Activated naive CD4-positive, alpha-beta T cell treated with anti-CD3 and anti-CD28 coated beads, Interleukin-2, amount 10 ng/mL, durations not matched to agents 7 days and 5 days (primary cell): ENCODE measurements around the gene RBPJ.

Experiments used
- CTCF ChIA-PET: fragments of 350-600 bp; sonication (Branson Sonifier 250); formaldehyde crosslinking; loops from one replicate; lab custom pipeline; 2021; ENCODE audit warnings: antibody characterized with exemption; lab: Charles Lee
- DNase-seq: peaks from one replicate; pipeline ENCODE4 v3.0.0-alpha.2; 2020
- H3K27ac Mint-ChIP-seq: one replicate; pipeline ENCODE4 v1.8.0; 2021; ENCODE audit warnings: mild to moderate bottlenecking, moderate library complexity, mixed read lengths
- H3K27me3 Mint-ChIP-seq: one replicate; pipeline ENCODE4 v1.8.0; 2021; ENCODE audit warnings: mild to moderate bottlenecking, mixed read lengths
- H3K36me3 Mint-ChIP-seq: one replicate; pipeline ENCODE4 v1.8.0; 2021; ENCODE audit warnings: mixed read lengths
- H3K4me1 Mint-ChIP-seq: one replicate; pipeline ENCODE4 v1.8.0; 2021; ENCODE audit warnings: mixed read lengths
- H3K4me3 Mint-ChIP-seq: one replicate; pipeline ENCODE4 v1.8.0; 2021; ENCODE audit warnings: mild to moderate bottlenecking, moderate library complexity, mixed read lengths
- H3K9me3 Mint-ChIP-seq: one replicate; pipeline ENCODE4 v1.8.0; 2021; ENCODE audit warnings: mixed read lengths

RBPJ gene

DNA sequence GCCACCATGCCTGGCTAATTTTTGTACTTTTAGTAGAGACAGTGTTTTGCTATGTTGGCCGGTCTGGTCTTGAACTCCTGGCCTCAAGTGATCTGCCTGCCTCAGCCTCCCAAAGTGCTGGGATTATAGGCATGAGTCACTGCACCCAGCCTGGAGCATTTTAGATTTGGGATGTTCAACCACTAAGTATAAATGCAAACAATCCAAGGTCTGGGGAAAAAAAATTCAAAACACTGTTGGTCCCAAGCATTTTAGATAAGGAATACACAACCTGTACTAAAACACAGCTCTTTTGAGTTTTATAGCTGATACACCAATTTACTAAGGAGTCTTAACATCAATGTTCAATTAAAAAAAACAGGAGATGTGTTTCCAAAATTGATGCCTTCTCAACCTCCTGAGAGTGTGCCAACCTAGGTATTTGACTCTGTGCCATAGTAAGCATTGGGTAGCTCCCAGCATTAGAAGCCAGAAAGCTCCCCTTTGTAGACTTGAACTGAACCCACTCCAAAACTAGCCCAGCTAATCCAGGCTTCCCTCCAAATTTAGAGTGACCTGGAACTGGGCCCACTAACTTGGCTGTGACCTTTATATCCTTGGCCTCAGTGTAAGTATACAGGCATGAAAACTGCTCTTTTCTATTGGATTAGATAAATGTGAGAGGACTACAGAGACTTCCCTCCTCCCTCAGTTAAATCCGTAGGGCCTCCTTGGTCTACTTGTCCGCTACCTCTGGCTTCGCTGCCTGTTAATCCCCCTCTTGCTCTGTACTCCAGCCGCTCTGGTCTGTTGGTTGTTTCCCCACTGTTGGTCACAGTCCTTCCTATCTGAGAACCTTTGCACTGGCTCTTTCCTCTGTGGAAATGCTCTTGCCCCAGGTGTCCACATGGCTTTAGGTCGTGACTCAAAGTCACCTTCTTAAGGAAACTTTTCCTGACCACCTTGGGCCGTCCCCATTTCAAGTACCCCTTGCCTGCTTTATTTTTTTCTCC lies 91.9 kb downstream of the RBPJ start:
- Mint-ChIP-seq H3K27ac (no peak overlapping the region), H3K36me3 (peaks cover 18% of the 10 kb centered on the region), H3K27me3 (no peaks in the 10 kb centered on the region), H3K4me3 (no peak overlapping the region), H3K9me3 (no peaks in the 10 kb centered on the region), H3K4me1 (no peaks in the 10 kb centered on the region)
- CTCF ChIA-PET: interaction anchor here (0.6 to 8.7 kb wide), 2 partner anchors 83 to 221 kb away, joined by 3 to 174 read pairs; no protein-coding TSS in a partner anchor
- no peak for DNase-seq

DNA sequence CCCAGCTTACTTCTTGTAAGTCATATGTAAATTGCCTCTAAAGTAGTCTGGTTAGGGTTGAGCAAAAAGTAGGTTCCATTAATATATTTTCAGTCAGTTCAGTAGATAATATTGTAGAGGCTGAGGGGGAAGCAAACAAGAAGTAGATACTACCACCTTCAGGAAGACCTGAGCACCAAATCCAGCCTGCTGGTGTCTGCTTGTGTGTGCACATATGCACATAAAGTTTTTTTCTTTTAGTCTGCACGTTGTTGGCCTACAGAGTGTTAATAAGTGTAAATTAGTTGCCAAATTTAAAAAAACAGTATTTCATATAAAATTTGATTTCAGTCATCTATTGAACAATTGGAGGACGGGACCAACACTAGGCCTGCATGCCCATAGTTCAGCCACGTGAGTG lies 92.8 kb downstream of the RBPJ start:
- H3K36me3 Mint-ChIP-seq: peaks cover 16% of the 10 kb centered on the region
- no peaks in the 10 kb centered on the region for H3K9me3 Mint-ChIP-seq
- H3K4me3 Mint-ChIP-seq: no peak overlapping the region
- no peak overlapping the region for H3K27ac Mint-ChIP-seq
- CTCF ChIA-PET: interaction anchor here (0.6 to 8.7 kb wide), 5 partner anchors 84 to 444 kb away, joined by 3 to 174 read pairs (median 3); no protein-coding TSS in a partner anchor
- no peaks in the 10 kb centered on the region for H3K4me1 Mint-ChIP-seq
- no peaks in the 10 kb centered on the region for H3K27me3 Mint-ChIP-seq
- no peak for DNase-seq

DNA sequence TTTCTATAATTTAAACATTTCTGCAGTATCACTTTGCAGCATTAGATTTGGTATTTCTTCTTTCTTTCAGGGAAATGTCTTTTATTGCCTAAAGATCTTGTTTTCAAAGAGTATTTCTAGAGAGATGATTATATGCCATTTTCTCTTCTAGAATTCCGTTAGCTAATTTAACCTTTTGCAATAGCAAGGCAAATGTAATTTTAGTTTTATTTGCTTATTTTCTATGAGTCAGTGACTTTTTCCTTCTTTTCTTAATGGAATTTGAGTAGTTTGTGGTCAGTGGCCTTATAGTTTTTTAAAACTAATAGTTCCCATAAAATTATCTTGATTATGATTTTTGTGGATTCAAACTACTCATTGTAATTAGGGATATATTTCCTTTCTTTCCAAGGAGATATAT lies 97.3 kb downstream of the RBPJ start:
- CTCF ChIA-PET: interaction anchor here (0.7 to 2.7 kb wide), 3 partner anchors 66 to 301 kb away, joined by 3 to 21 read pairs (median 3); no protein-coding TSS in a partner anchor
- peaks cover 33% of the 10 kb centered on the region for H3K36me3 Mint-ChIP-seq

DNA sequence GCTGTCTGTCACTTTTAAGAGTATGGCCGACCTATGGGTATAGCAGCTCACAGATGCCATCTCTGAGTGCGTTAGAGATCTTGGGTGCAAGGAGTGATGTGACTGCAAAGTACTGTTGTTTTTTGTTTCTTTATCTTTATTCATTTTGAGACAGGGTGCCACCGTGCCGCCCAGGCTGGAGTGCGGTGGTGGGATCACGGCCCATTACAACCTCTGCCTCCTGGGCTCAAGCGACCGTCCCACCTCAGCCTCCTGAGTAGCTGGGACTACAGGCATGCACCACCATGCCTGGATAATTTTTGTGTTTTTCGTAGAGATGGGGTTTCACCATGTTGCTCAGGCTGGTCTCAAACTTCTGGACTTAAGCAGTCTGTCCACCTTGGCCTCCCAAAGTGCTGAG lies 98.0 kb downstream of the RBPJ start:
- H3K4me3 Mint-ChIP-seq: no peak overlapping the region
- no peaks in the 10 kb centered on the region for H3K9me3 Mint-ChIP-seq
- peaks cover 35% of the 10 kb centered on the region for H3K36me3 Mint-ChIP-seq
- no peak overlapping the region for H3K27ac Mint-ChIP-seq
- H3K4me1 Mint-ChIP-seq: no peaks in the 10 kb centered on the region
- no peaks in the 10 kb centered on the region for H3K27me3 Mint-ChIP-seq
- DNase-seq: no peak
- CTCF ChIA-PET: interaction anchor here (0.7 to 1.2 kb wide), 4 partner anchors 8 to 358 kb away, joined by 3 read pairs; no protein-coding TSS in a partner anchor

More for the DNA sequence above, 97.3 kb downstream of the RBPJ start:
- H3K27me3 Mint-ChIP-seq: no peaks in the 10 kb centered on the region
- no peaks in the 10 kb centered on the region for H3K9me3 Mint-ChIP-seq
- H3K4me3 Mint-ChIP-seq: no peak overlapping the region
- no peaks in the 10 kb centered on the region for H3K4me1 Mint-ChIP-seq
- no peak overlapping the region for H3K27ac Mint-ChIP-seq
- no peak for DNase-seq

DNA sequence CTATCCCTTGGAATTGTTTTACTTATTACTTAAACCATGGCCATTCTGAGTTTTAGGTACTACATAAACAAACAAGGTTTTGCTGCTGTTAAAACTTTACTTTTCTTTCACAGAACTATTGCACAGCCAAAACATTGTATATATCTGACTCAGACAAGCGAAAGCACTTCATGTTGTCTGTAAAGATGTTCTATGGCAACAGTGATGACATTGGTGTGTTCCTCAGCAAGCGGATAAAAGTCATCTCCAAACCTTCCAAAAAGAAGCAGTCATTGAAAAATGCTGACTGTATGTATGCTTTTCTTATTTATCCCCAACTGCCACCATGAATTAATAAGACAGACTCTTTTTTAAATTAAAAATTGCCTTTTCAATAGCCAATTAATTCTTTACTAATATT lies 99.6 kb downstream of the RBPJ start:
- H3K27ac Mint-ChIP-seq: no peak overlapping the region
- no peak for DNase-seq
- CTCF ChIA-PET: no interaction called here
- no peaks in the 10 kb centered on the region for H3K27me3 Mint-ChIP-seq
- no peaks in the 10 kb centered on the region for H3K4me1 Mint-ChIP-seq
- H3K36me3 Mint-ChIP-seq: peaks cover 31% of the 10 kb centered on the region
- no peak overlapping the region for H3K4me3 Mint-ChIP-seq
- H3K9me3 Mint-ChIP-seq: no peaks in the 10 kb centered on the region

DNA sequence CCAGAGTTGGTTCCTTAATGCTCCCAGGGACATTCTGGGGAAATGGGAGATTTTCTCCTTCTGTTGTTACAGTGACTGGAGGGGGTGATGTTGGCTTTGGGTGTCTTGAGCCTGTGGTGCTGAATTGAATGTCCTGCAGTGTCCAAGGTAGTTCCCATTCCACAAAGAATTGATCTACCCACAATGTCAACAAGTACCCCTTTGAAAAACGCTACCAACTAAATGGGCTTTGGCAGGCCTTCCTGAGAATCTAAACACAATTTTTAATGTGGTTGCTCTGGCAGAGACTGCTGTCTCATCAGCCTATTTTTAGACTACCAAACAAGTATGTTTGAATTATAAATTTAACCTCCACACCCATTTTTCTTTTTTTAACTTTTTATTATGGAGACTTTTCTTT lies 100.1 kb downstream of the RBPJ start:
- H3K36me3 Mint-ChIP-seq: peaks cover 33% of the 10 kb centered on the region
- no peaks in the 10 kb centered on the region for H3K4me1 Mint-ChIP-seq
- no peak overlapping the region for H3K27ac Mint-ChIP-seq
- H3K4me3 Mint-ChIP-seq: no peak overlapping the region
- CTCF ChIA-PET: no interaction called here
- no peaks in the 10 kb centered on the region for H3K9me3 Mint-ChIP-seq
- DNase-seq: no peak
- no peaks in the 10 kb centered on the region for H3K27me3 Mint-ChIP-seq

DNA sequence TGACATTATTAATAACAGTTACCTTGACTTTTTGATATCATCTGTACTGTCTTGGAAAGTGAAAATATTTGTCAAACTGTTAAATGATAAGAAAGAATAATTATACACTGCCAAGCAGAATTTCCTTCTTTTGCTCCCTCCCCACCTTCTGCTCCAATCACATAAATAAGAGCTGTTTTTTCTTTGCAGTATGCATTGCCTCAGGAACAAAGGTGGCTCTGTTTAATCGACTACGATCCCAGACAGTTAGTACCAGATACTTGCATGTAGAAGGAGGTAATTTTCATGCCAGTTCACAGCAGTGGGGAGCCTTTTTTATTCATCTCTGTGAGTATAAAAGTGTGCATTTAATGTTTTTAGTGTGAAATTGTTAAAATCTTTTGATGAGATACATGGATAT lies 103.3 kb downstream of the RBPJ start:
- no peak for DNase-seq
- no peaks in the 10 kb centered on the region for H3K9me3 Mint-ChIP-seq
- H3K4me3 Mint-ChIP-seq: no peak overlapping the region
- no peaks in the 10 kb centered on the region for H3K27me3 Mint-ChIP-seq
- CTCF ChIA-PET: interaction anchor here (1.2 kb wide), 1 partner anchor 15 kb away, joined by 3 read pairs; no protein-coding TSS in a partner anchor
- no peak overlapping the region for H3K27ac Mint-ChIP-seq
- peaks cover 45% of the 10 kb centered on the region for H3K36me3 Mint-ChIP-seq
- peaks cover 16% of the 10 kb centered on the region for H3K4me1 Mint-ChIP-seq

DNA sequence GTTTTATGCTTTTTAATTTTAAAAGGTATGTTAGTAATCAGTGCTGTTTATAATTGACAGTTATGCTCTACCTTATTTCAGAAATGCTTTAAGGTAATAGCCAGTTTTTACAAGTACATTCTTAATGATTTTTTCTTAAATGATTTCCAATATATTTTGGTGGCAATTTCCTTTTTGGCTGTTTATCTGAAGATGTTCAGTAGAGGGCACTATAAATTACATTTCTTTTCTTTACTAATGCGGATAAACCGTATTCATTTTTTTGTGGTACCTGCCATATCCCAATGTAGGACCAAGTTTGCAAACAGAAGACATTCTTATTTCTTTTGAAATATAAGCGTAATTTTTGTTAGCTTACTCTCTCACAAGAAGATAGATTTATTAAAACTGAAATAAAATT lies 104.0 kb downstream of the RBPJ start:
- CTCF ChIA-PET: no interaction called here

DNA sequence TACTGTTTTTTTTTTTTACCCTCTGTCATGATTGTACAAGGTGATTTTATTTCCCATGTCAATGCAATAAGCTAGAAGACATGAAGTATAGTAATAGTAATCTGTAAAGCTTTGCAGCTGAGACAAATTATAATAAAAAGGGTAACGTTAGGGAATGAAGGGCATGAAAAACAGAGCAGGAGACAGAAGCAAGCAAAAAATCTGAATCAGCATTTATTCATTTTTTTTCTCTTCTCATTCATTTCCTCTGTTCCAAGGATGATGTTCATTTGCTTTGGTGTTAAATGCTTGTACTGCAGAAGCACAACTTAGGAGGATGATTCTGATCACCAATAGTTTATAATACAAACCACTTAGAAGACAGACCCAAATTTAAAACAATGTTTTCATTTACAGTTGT lies 105.1 kb downstream of the RBPJ start:
- H3K27ac Mint-ChIP-seq: no peak overlapping the region
- H3K36me3 Mint-ChIP-seq: peaks cover 52% of the 10 kb centered on the region
- no peak for DNase-seq
- CTCF ChIA-PET: no interaction called here
- no peaks in the 10 kb centered on the region for H3K9me3 Mint-ChIP-seq
- H3K4me1 Mint-ChIP-seq: peaks cover 17% of the 10 kb centered on the region
- H3K4me3 Mint-ChIP-seq: no peak overlapping the region
- no peaks in the 10 kb centered on the region for H3K27me3 Mint-ChIP-seq

More for the DNA sequence above, 104.0 kb downstream of the RBPJ start:
- no peak for DNase-seq
- no peak overlapping the region for H3K4me3 Mint-ChIP-seq
- H3K4me1 Mint-ChIP-seq: peaks cover 17% of the 10 kb centered on the region
- no peak overlapping the region for H3K27ac Mint-ChIP-seq
- no peaks in the 10 kb centered on the region for H3K9me3 Mint-ChIP-seq
- no peaks in the 10 kb centered on the region for H3K27me3 Mint-ChIP-seq
- H3K36me3 Mint-ChIP-seq: peaks cover 46% of the 10 kb centered on the region

DNA sequence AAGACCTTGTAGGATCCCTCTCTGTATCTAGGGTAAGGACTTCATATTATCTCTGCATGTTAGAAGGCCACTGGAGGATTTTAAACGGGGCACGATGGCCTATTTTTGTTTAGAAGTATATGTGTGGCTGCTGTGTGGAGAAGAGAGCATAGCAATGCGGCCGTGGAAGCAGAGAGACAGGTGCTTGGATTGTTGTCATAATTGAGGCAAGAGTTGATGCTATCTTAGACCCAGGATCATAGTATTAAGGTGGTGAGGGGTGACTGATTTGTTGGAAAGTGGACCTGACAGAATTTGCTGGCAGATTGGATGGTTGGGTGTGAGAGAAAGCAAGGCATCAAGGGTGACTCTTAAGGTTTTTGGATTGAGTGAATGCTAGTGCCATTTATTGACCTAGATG lies 106.1 kb downstream of the RBPJ start:
- Mint-ChIP-seq H3K36me3 (peaks cover 50% of the 10 kb centered on the region), H3K27ac (no peak overlapping the region), H3K4me3 (no peak overlapping the region), H3K4me1 (peaks cover 17% of the 10 kb centered on the region), H3K9me3 (no peaks in the 10 kb centered on the region), H3K27me3 (no peaks in the 10 kb centered on the region)
- CTCF ChIA-PET: no interaction called here
- DNase-seq: no peak

DNA sequence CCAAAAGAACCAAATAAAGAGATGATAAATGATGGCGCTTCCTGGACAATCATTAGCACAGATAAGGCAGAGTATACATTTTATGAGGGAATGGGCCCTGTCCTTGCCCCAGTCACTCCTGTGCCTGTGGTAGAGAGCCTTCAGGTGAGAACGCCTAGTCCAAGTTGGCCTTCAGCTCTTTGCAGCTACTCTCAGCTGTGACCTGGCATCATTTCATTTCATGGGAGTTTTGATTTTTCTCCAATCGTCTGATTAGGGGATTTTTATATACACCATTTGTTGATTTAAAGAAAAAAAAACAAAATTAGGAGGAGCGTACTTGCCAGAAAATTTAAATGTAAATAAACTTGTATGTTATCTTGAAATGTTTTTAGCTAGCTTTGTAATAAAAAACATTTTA lies 109.1 kb downstream of the RBPJ start:
- H3K9me3 Mint-ChIP-seq: no peaks in the 10 kb centered on the region
- H3K4me3 Mint-ChIP-seq: no peak overlapping the region
- no peaks in the 10 kb centered on the region for H3K27me3 Mint-ChIP-seq
- H3K27ac Mint-ChIP-seq: no peak overlapping the region
- peaks cover 17% of the 10 kb centered on the region for H3K4me1 Mint-ChIP-seq
- DNase-seq: no peak
- H3K36me3 Mint-ChIP-seq: peaks cover 50% of the 10 kb centered on the region
- CTCF ChIA-PET: no interaction called here

DNA sequence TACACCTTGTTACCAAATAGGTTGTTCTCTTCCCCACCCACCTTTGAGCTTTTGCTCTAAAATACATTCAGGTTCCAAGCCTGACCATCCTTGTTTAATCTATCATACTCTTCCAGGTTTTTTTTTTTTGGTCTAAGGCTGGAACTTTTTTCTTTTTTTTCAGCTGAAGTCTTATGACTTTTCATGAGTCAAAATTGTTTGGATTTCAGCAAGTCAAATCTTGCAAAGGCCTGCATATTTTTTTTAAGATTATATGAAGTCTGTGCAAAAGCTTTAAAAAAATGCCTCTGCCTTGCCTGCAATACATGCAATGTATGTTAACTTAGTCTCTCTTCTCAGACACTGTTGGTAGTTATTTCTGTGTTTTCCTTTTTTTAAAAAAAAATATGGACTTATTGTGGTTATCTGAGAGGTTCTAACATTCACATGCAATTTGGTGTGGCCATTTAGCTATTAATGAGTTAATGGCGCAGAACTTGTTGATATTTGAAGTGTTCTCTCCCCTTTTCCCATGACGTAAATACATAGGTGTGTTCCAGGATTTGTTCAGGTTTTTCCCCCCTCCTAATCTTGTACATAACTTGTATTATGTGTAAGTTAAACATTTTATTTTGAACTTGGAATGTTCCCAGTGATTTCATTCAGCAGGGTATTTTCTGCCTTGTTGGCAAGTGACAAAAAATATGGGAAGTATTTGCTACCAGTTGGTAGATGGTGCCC lies 110.8 kb downstream of the RBPJ start:
- H3K4me1 Mint-ChIP-seq: peaks cover 17% of the 10 kb centered on the region
- DNase-seq: no peak
- no peaks in the 10 kb centered on the region for H3K9me3 Mint-ChIP-seq
- H3K4me3 Mint-ChIP-seq: no peak overlapping the region
- H3K36me3 Mint-ChIP-seq: peaks cover 43% of the 10 kb centered on the region
- CTCF ChIA-PET: no interaction called here
- H3K27me3 Mint-ChIP-seq: no peaks in the 10 kb centered on the region
- no peak overlapping the region for H3K27ac Mint-ChIP-seq

DNA sequence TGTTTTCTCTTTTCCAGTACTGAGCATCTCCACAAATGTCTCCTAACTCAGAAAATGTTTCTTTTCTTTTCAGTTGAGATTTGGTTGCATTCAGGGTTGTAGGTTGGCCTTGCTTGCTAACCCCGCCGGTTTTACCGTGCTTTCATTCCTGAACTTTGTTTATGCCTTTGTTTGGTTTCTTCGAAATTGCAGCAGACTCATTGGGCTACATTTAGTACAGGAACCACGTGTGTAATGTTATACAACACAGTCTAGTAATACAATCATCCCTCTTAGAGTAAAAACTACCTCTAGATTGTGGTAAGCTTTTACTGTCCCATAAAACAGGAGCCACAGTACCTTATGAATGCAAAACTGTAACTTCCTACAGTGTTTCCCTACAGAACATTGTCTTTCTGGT lies 111.6 kb downstream of the RBPJ start:
- Mint-ChIP-seq H3K4me3 (no peak overlapping the region), H3K9me3 (no peaks in the 10 kb centered on the region), H3K27ac (no peak overlapping the region), H3K4me1 (peaks cover 9% of the 10 kb centered on the region), H3K27me3 (no peaks in the 10 kb centered on the region), H3K36me3 (peaks cover 41% of the 10 kb centered on the region)
- no peak for DNase-seq
- CTCF ChIA-PET: no interaction called here

DNA sequence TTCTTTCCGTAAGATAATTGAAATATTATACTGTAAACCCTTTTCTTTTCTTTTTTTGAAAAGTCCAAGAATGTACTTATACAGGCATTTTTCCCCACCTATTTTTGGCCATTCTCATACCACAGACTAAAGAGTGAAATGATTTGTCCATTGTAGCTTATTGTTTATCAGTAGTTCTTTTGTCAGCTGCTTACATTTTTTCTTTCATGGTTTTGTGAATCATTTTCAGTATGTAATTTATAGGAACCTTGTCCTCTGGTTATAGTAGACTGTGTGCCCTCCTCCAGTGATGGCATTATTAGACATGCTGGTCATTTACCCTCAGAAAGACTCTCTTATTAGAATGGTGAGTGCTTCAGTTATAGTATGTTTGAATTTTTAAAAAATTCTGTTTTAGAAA lies 112.7 kb downstream of the RBPJ start:
- no peak for DNase-seq
- peaks cover 35% of the 10 kb centered on the region for H3K36me3 Mint-ChIP-seq
- no peak overlapping the region for H3K4me3 Mint-ChIP-seq
- H3K27me3 Mint-ChIP-seq: no peaks in the 10 kb centered on the region
- H3K4me1 Mint-ChIP-seq: peaks cover 3% of the 10 kb centered on the region
- no peak overlapping the region for H3K27ac Mint-ChIP-seq
- CTCF ChIA-PET: interaction anchor here (0.6 kb wide), 1 partner anchor 26 kb away, joined by 3 read pairs; no protein-coding TSS in a partner anchor
- no peaks in the 10 kb centered on the region for H3K9me3 Mint-ChIP-seq
